Measurements from ENCODE around the gene EME2.

DNA sequence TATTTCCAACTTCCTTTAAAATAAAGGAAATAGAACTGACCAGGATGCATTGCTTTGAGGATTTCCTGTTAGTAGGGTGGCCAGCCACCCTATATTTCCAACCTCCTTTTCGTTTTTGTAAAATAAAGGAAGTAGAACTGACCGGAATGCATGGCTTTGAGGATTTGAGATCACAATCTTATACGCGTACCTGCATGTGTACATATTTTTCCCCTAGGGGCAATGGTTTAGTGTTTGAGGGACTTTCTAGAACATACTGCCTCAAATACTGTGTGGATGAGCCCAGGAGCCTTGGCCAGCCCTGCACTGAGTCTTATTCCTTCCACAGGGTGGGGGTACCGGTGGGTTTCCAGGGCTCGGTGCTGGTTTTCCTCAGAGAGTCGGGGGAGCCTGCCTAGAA is 41.0 kb upstream of the EME2 start:
- TF ChIP-seq, protein P1, sequence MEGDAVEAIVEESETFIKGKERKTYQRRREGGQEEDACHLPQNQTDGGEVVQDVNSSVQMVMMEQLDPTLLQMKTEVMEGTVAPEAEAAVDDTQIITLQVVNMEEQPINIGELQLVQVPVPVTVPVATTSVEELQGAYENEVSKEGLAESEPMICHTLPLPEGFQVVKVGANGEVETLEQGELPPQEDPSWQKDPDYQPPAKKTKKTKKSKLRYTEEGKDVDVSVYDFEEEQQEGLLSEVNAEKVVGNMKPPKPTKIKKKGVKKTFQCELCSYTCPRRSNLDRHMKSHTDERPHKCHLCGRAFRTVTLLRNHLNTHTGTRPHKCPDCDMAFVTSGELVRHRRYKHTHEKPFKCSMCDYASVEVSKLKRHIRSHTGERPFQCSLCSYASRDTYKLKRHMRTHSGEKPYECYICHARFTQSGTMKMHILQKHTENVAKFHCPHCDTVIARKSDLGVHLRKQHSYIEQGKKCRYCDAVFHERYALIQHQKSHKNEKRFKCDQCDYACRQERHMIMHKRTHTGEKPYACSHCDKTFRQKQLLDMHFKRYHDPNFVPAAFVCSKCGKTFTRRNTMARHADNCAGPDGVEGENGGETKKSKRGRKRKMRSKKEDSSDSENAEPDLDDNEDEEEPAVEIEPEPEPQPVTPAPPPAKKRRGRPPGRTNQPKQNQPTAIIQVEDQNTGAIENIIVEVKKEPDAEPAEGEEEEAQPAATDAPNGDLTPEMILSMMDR (IDR thresholded peaks at IDR 0.05) = no peak
- TF ChIP-seq POLR2A (IDR thresholded peaks at IDR 0.05) = no peak

Data from heart left ventricle (tissue), 13 donors.